Sigmoid colon (tissue), 7 donors: ENCODE data around the gene ZNF780A. TPM values are rescaled to one million over a fixed set of nuclear protein-coding genes. Genes with fewer than 3 reads are reported as not detected.

Experiments used
- DNase-seq: peaks from one replicate; pipeline ENCODE4 v3.0.0-alpha.2; 2019
- H3K27ac ChIP-seq, 4 donors: fragments of 200-600 bp; sonication (generic); one replicate each; pipeline ENCODE4 v1.5.1; 2016 to 2019; ENCODE audit warnings: mild to moderate bottlenecking in 1 of 4
- H3K27me3 ChIP-seq, 3 donors: fragments of 200-600 bp; sonication (generic); one replicate each; pipeline ENCODE4 v1.5.1; 2019; ENCODE audit warnings: mild to moderate bottlenecking in 1 of 3
- H3K36me3 ChIP-seq, 4 donors: fragments of 200-600 bp; sonication (generic); one replicate each; pipeline ENCODE4 v1.5.1; 2016 to 2019
- H3K4me1 ChIP-seq, 4 donors: fragments of 200-600 bp; sonication (generic); one replicate each; pipeline ENCODE4 v1.5.1; 2017 to 2019
- H3K4me3 ChIP-seq, 4 donors: fragments of 200-600 bp; sonication (generic); one replicate each; pipeline ENCODE4 v1.5.1; 2017 to 2019; ENCODE audit warnings: mild to moderate bottlenecking in 2 of 4, moderate library complexity in 1 of 4
- H3K9me3 ChIP-seq, 4 donors: fragments of 200-600 bp in 3 of 4; sonication (generic) in 3 of 4; one replicate each; pipeline versions ENCODE4 v1.5.1 to v1.6.1; 2013 to 2019
- CTCF ChIP-seq, 4 experiments: fragments of 450-650 bp in 3 of 4; fragments of 200-600 bp in 1 of 4; IDR thresholded peaks; one replicate each; pipeline ENCODE4 v1.5.1; 2016 to 2019; ENCODE audit warnings: antibody characterized with exemption in 4 of 4, mild to moderate bottlenecking in 3 of 4, moderate library complexity in 2 of 4
- EP300 ChIP-seq, 4 donors: sonication (generic); formaldehyde crosslinking; IDR thresholded peaks; one replicate each; pipeline ENCODE4 v1.6.1; 2017; ENCODE audit warnings: antibody characterized with exemption in 4 of 4
- POLR2A ChIP-seq, 2 donors: fragments of 450-650 bp; IDR thresholded peaks; one replicate each; pipeline ENCODE4 v1.6.1; 2016; ENCODE audit warnings: antibody characterized with exemption in 2 of 2, mild to moderate bottlenecking in 2 of 2, moderate library complexity in 2 of 2
- POLR2AphosphoS5 ChIP-seq, 4 donors: sonication (generic); formaldehyde crosslinking; IDR thresholded peaks; one replicate each; pipeline ENCODE4 v1.6.1; 2017; ENCODE audit warnings: antibody characterized with exemption in 4 of 4
- WGBS, 2 donors: extraction: QIAGEN DNeasy Blood & Tissue Kit; methylation state at CpG; one replicate each; pipeline ENCODE4 v1.1.7; 2013; 5-methylcytosine and 5-hydroxymethylcytosine counted together
- intact Hi-C: fragments of 100-400 bp; cut with DNase I; formaldehyde crosslinking; loops from one replicate; pipeline ENCODE4 v1.15.1; 2023
- polyA plus RNA-seq, 3 donors: library from polyadenylated mRNA; stranded (reverse); fragments of 200-250 nt; gene quantifications; one replicate each; pipeline ENCODE4 v1.2.3, GENCODE V29; 2013
- total RNA-seq, 4 donors: library from RNA; depleted of rRNA; stranded (reverse); fragments of >200 nt; gene quantifications; one replicate each; pipeline ENCODE4 v1.1.0, GENCODE V29; 2016
- donor health status: healthy with polysubstance abuse.
- donor health status: Bipolar disorder and iron deficiency.
- donor health status: healthy.

ZNF780A gene
- total and polyA plus RNA-seq, 7 donors: 10.3 to 15.8 (median 13.6) TPM

GRCh38 chr19:40088299-40089047 is 2.3 kb downstream of the ZNF780A start:
- intact Hi-C loops: loop anchor here (10.0 kb wide), 1 partner anchor 94 kb away; the partner anchor contains the start of gene ZNF546
- Histone ChIP-seq H3K27ac (no peak overlapping the region), H3K9me3 (no peaks in the 10 kb centered on the region), H3K4me3 (no peak overlapping the region), H3K36me3 (peaks cover 0 to 14% (median 7%) of the 10 kb centered on the region in 4 donors), H3K4me1 (peaks cover 0 to 18% (median 13%) of the 10 kb centered on the region in 4 donors), H3K27me3 (no peaks in the 10 kb centered on the region)
- TF ChIP-seq POLR2A (IDR thresholded peaks at IDR 0.05) (no peak), EP300 (IDR thresholded peaks at IDR 0.05) (no peak), POLR2AphosphoS5 (IDR thresholded peaks at IDR 0.05) (no peak), CTCF (IDR thresholded peaks at IDR 0.05) (no peak)
- WGBS, 2 donors: 87 to 98% methylated on average over 5 of the region's 5 CpGs
- no peak for DNase-seq

- H3K4me3 ChIP-seq: no peak overlapping the region
- intact Hi-C loops: loop anchor here (10.0 kb wide), 1 partner anchor 90 kb away; the partner anchor contains the start of gene ZNF546
- H3K9me3 ChIP-seq: no peaks in the 10 kb centered on the region
- no peak for DNase-seq
- 95% methylated on average over 4 of the region's 4 CpGs for WGBS, 2 donors
- H3K27me3 ChIP-seq: no peaks in the 10 kb centered on the region
- H3K4me1 ChIP-seq: peaks cover 0 to 12% (median 8%) of the 10 kb centered on the region in 4 donors
- H3K27ac ChIP-seq: no peak overlapping the region
- H3K36me3 ChIP-seq: peaks cover 8 to 49% (median 24%) of the 10 kb centered on the region in 4 donors
- TF ChIP-seq EP300 (IDR thresholded peaks at IDR 0.05): no peak
- TF ChIP-seq CTCF (IDR thresholded peaks at IDR 0.05): no peak
- TF ChIP-seq POLR2AphosphoS5 (IDR thresholded peaks at IDR 0.05): no peak
- no peak for TF ChIP-seq POLR2A (IDR thresholded peaks at IDR 0.05)
Measured at GRCh38 chr19:40084948-40085347, 5.8 kb downstream of the ZNF780A start.

- no peak for DNase-seq
- intact Hi-C loops: loop anchor here (10.0 kb wide), 1 partner anchor 87 kb away; the partner anchor contains the start of gene ZNF546
- WGBS, 2 donors: 97 to 99% methylated on average over 1 of the region's 1 CpG
- Histone ChIP-seq H3K36me3 (peaks cover 8 to 80% (median 35%) of the 10 kb centered on the region in 4 donors), H3K27ac (no peak overlapping the region), H3K27me3 (no peaks in the 10 kb centered on the region), H3K4me3 (no peak overlapping the region), H3K9me3 (peaks cover 0 to 4% (median 0%) of the 10 kb centered on the region in 4 donors), H3K4me1 (no peaks in the 10 kb centered on the region)
- no peak for TF ChIP-seq POLR2AphosphoS5 (IDR thresholded peaks at IDR 0.05)
Measured at GRCh38 chr19:40081411-40081810, 9.3 kb downstream of the ZNF780A start.

- Histone ChIP-seq H3K4me1 (no peaks in the 10 kb centered on the region), H3K36me3 (peaks cover 11 to 91% (median 44%) of the 10 kb centered on the region in 4 donors), H3K4me3 (no peak overlapping the region), H3K27ac (no peak overlapping the region), H3K9me3 (peaks cover 0 to 5% (median 2%) of the 10 kb centered on the region in 4 donors), H3K27me3 (no peaks in the 10 kb centered on the region)
- intact Hi-C loops: loop anchor here (10.0 kb wide), 1 partner anchor 85 kb away; the partner anchor contains the start of gene ZNF546
- 92 to 100% methylated on average over 1 of the region's 1 CpG for WGBS, 2 donors
- no peak for DNase-seq
- TF ChIP-seq CTCF (IDR thresholded peaks at IDR 0.05) (no peak), EP300 (IDR thresholded peaks at IDR 0.05) (no peak), POLR2A (IDR thresholded peaks at IDR 0.05) (no peak), POLR2AphosphoS5 (IDR thresholded peaks at IDR 0.05) (no peak)
Measured at GRCh38 chr19:40080289-40080688, 10.5 kb downstream of the ZNF780A start.

- intact Hi-C loops: no loop called here
- Histone ChIP-seq H3K4me3 (no peak overlapping the region), H3K9me3 (peaks cover 0 to 23% (median 5%) of the 10 kb centered on the region in 4 donors), H3K27ac (no peak overlapping the region), H3K27me3 (no peaks in the 10 kb centered on the region), H3K4me1 (no peaks in the 10 kb centered on the region), H3K36me3 (peaks cover 17 to 95% (median 54%) of the 10 kb centered on the region in 4 donors)
- WGBS, 2 donors: 85 to 93% methylated on average over 1 of the region's 1 CpG
- no peak for DNase-seq
- no peak for TF ChIP-seq POLR2A (IDR thresholded peaks at IDR 0.05)
- no peak for TF ChIP-seq POLR2AphosphoS5 (IDR thresholded peaks at IDR 0.05)
- TF ChIP-seq CTCF (IDR thresholded peaks at IDR 0.05): no peak
- no peak for TF ChIP-seq EP300 (IDR thresholded peaks at IDR 0.05)
Measured at GRCh38 chr19:40078377-40078776, 12.4 kb downstream of the ZNF780A start.
